GM18868 (cell line): ENCODE measurements around the gene VPS54.
"Not testable (repeated sequence)": the region's sequence is repeated elsewhere in the genome, so short reads cannot be mapped to it uniquely, and the experiment has no call there.

Experiments used
- ATAC-seq: cut with Tn5 transposase; IDR thresholded peaks from one replicate; pipeline ENCODE4 v1.9.1; 2021; ENCODE audit warnings: mild to moderate bottlenecking, moderate library complexity; ENCODE audit not compliant: unreplicated experiment

VPS54 gene

GRCh38 chr2:63874204-63875130 lies 144.8 kb downstream of the VPS54 start:
- ATAC-seq = no peak

GRCh38 chr2:63872571-63873328 lies 146.5 kb downstream of the VPS54 start:
- no peak for ATAC-seq

GRCh38 chr2:63871864-63872263 lies 147.4 kb downstream of the VPS54 start:
- ATAC-seq = no peak

- ATAC-seq = no peak
Measured at GRCh38 chr2:63870679-63871078, 148.5 kb downstream of the VPS54 start.

- peak; percentile 75 for ATAC-seq
Measured at GRCh38 chr2:63866009-63866709, 153.1 kb downstream of the VPS54 start.

- ATAC-seq = no peak
Measured at GRCh38 chr2:63865159-63865799, 153.9 kb downstream of the VPS54 start.

- no peak for ATAC-seq
Measured at GRCh38 chr2:63863707-63864106, 155.5 kb downstream of the VPS54 start.

- ATAC-seq = no peak
Measured at GRCh38 chr2:63862806-63863205, 156.4 kb downstream of the VPS54 start.

- ATAC-seq = no peak
Measured at GRCh38 chr2:63861220-63861822, 157.9 kb downstream of the VPS54 start.

- no peak for ATAC-seq
Measured at GRCh38 chr2:63858291-63858690, 160.9 kb downstream of the VPS54 start.

GRCh38 chr2:63856303-63856603 lies 163.0 kb downstream of the VPS54 start:
- no peak for ATAC-seq

- no peak for ATAC-seq
Measured at GRCh38 chr2:63855418-63856302, 163.6 kb downstream of the VPS54 start.

- no peak for ATAC-seq
Measured at GRCh38 chr2:63853527-63854310, 165.5 kb downstream of the VPS54 start.

GRCh38 chr2:63851691-63852311 lies 167.4 kb downstream of the VPS54 start:
- ATAC-seq = no peak

GRCh38 chr2:63850649-63851048 lies 168.6 kb downstream of the VPS54 start:
- no peak for ATAC-seq

- ATAC-seq = no peak
Measured at GRCh38 chr2:63850204-63850571, 169.0 kb downstream of the VPS54 start.

- no peak for ATAC-seq
Measured at GRCh38 chr2:63849381-63850203, 169.6 kb downstream of the VPS54 start.

GRCh38 chr2:63847571-63847970 lies 171.7 kb downstream of the VPS54 start:
- not testable (repeated sequence) for ATAC-seq
